A549 (cell line): ENCODE results near the gene MGP. TPM values are rescaled to one million over a fixed set of nuclear protein-coding genes. Genes with fewer than 3 reads are reported as not detected.
A peak's percentile ranks its signal among the peaks of the same experiment; 100 is the strongest.

Experiments used
- ATAC-seq, 2 experiments: fragments of 200-7000 bp in 1 of 2; fragments of >200 bp in 1 of 2; cut with Nextera tagmentation in 1 of 2; cut with Tn5 transposase in 1 of 2; 3 replicates each; pipeline versions ENCODE4 v1.8.0 to v1.9.1; 2018 to 2020; ENCODE audit warnings: mild to moderate bottlenecking in 1 of 2, moderate library complexity in 1 of 2
- CTCF ChIA-PET: fragments of 300-600 bp; sonication (Branson Sonifier 250); formaldehyde crosslinking; extraction: SDS; loops from one replicate; lab custom pipeline; 2021; ENCODE audit warnings: antibody characterized with exemption, inconsistent platforms; lab: Yijun Ruan, JAX
- POLR2A ChIA-PET: fragments of 350-600 bp; formaldehyde crosslinking; extraction: SDS; loops from one replicate; lab custom pipeline; 2021; ENCODE audit warnings: antibody characterized with exemption, inconsistent platforms; lab: Yijun Ruan, JAX
- DNase-seq, 2 experiments: peaks; one replicate each; pipeline versions ENCODE4 v3.0.0 to v3.0.0-alpha.2; 2011 to 2016; ENCODE audit warnings: low read depth in 1 of 2, low spot score in 1 of 2
- FAIRE-seq: peaks from 2 replicates; lab custom pipeline; 2011; peaks lifted over from hg19 to GRCh38; lab: Jason Lieb, UNC
- H3K27ac ChIP-seq, 2 experiments: fragments of >200 bp; sonication (Bioruptor Twin); formaldehyde crosslinking; 3 replicates each; pipeline ENCODE4 v1.5.1; 2016 to 2017
- H3K4me1 ChIP-seq: fragments of >200 bp; sonication (Bioruptor Twin); formaldehyde crosslinking; 3 replicates; pipeline ENCODE4 v1.6.1; 2016
- H3K4me2 ChIP-seq: fragments of >200 bp; sonication (Bioruptor Twin); formaldehyde crosslinking; 3 replicates; pipeline ENCODE4 v1.6.1; 2016
- H3K4me3 ChIP-seq: fragments of >200 bp; sonication (Bioruptor Twin); formaldehyde crosslinking; 3 replicates; pipeline ENCODE4 v1.5.1; 2016
- H3K9me3 ChIP-seq: fragments of >200 bp; sonication (Bioruptor Twin); formaldehyde crosslinking; 3 replicates; pipeline ENCODE4 v1.6.1; 2016
- BHLHE40 ChIP-seq: IDR thresholded peaks from 2 replicates; pipeline ENCODE4 v1.6.1; 2012; ENCODE audit warnings: low read depth, low read length, inconsistent platforms
- CBX2 ChIP-seq: fragments of 200-600 bp; sonication (generic); IDR thresholded peaks from 2 replicates; pipeline ENCODE4 v1.6.1; 2016; ENCODE audit warnings: low read depth, mild to moderate bottlenecking, borderline replicate concordance
- CBX8 ChIP-seq: fragments of 200-600 bp; sonication (generic); IDR thresholded peaks from 2 replicates; pipeline ENCODE4 v1.6.1; 2016
- CEBPB ChIP-seq, 2 experiments: fragments of >200 bp in 1 of 2; sonication (Bioruptor Twin) in 1 of 2; formaldehyde crosslinking in 1 of 2; IDR thresholded peaks; 2 replicates each; pipeline ENCODE4 v1.6.1; 2012 to 2016
- CHD4 ChIP-seq: fragments of 200-600 bp; sonication (generic); IDR thresholded peaks from 2 replicates; pipeline ENCODE4 v1.6.1; 2016; ENCODE audit warnings: antibody characterized with exemption, mild to moderate bottlenecking, borderline replicate concordance
- EHF ChIP-seq: fragments of 250-450 bp; sonication (Bioruptor Pico); IDR thresholded peaks from 2 replicates; pipeline ENCODE4 v1.5.0; 2020; ENCODE audit warnings: mild to moderate bottlenecking
- EP300 ChIP-seq, 2 experiments: fragments of >200 bp; sonication (Bioruptor Twin); formaldehyde crosslinking; IDR thresholded peaks; 2 replicates in 1 of 2; 3 replicates in 1 of 2; pipeline ENCODE4 v1.6.1; 2016 to 2017
- ESRRA ChIP-seq: fragments of 150-350 bp; IDR thresholded peaks from 2 replicates; pipeline ENCODE4 v1.6.1; 2014; ENCODE audit warnings: mild to moderate bottlenecking, low read length, borderline replicate concordance
- FOSB ChIP-seq: fragments of 250-450 bp; sonication (Bioruptor Pico); IDR thresholded peaks from 2 replicates; pipeline ENCODE4 v1.5.0; 2020; ENCODE audit warnings: mild to moderate bottlenecking, moderate library complexity
- FOSL2 ChIP-seq, 2 experiments: fragments of 450-650 bp in 1 of 2; fragments of >200 bp in 1 of 2; sonication (Bioruptor Twin) in 1 of 2; formaldehyde crosslinking; IDR thresholded peaks; 2 replicates each; pipeline versions ENCODE4 v1.5.0 to v1.6.1; 2016 to 2020; ENCODE audit warnings: mild to moderate bottlenecking in 1 of 2, moderate library complexity in 1 of 2
- GATA3 ChIP-seq: IDR thresholded peaks from 2 replicates; pipeline ENCODE4 v1.6.1; 2012; ENCODE audit warnings: borderline replicate concordance
- JUN ChIP-seq, 2 experiments: fragments of >200 bp; sonication (Bioruptor Twin); formaldehyde crosslinking; IDR thresholded peaks; 2 replicates in 1 of 2; 3 replicates in 1 of 2; pipeline ENCODE4 v1.6.1; 2016 to 2017
- JUNB ChIP-seq: fragments of >200 bp; sonication (Bioruptor Twin); formaldehyde crosslinking; IDR thresholded peaks from 2 replicates; pipeline ENCODE4 v1.6.1; 2016
- MAFK ChIP-seq: fragments of 450-650 bp; IDR thresholded peaks from 2 replicates; pipeline ENCODE4 v1.6.1; 2014; ENCODE audit not compliant: partially characterized antibody
- MAZ ChIP-seq: fragments of 150-350 bp; IDR thresholded peaks from 2 replicates; pipeline ENCODE4 v1.6.1; 2014; ENCODE audit warnings: antibody characterized with exemption, low read depth, low read length, borderline replicate concordance
- NFE2L2 ChIP-seq: fragments of 150-350 bp; conservative IDR thresholded peaks from 2 replicates; pipeline ENCODE4 v1.6.1; 2014; ENCODE audit warnings: low read length
- POLR2A ChIP-seq: IDR thresholded peaks from 2 replicates; pipeline ENCODE4 v1.6.1; 2012; ENCODE audit warnings: mild to moderate bottlenecking, low read length
- POLR2AphosphoS2 ChIP-seq: conservative IDR thresholded peaks from 2 replicates; pipeline ENCODE4 v1.6.1; 2012; ENCODE audit warnings: low read length, improper control_type of control experiment, inconsistent platforms
- RARB ChIP-seq: fragments of 250-450 bp; sonication (Bioruptor Pico); IDR thresholded peaks from 2 replicates; pipeline ENCODE4 v1.8.0; 2021; ENCODE audit warnings: mild to moderate bottlenecking, moderate library complexity
- RFX5 ChIP-seq: fragments of 450-650 bp; IDR thresholded peaks from 2 replicates; pipeline ENCODE4 v1.7.1; 2014; ENCODE audit warnings: antibody characterized with exemption, mild to moderate bottlenecking, moderate library complexity
- RNF2 ChIP-seq: fragments of 200-600 bp; sonication (generic); IDR thresholded peaks from 2 replicates; pipeline ENCODE4 v1.6.1; 2016; ENCODE audit warnings: low read depth, mild to moderate bottlenecking, antibody characterized with exemption, moderate library complexity, borderline replicate concordance
- SREBF2 ChIP-seq: fragments of 450-650 bp; IDR thresholded peaks from 2 replicates; pipeline ENCODE4 v1.6.1; 2014; ENCODE audit warnings: mild to moderate bottlenecking, moderate library complexity
- TP53 ChIP-seq: fragments of 250-450 bp; sonication (Bioruptor Pico); IDR thresholded peaks from 2 replicates; pipeline ENCODE4 v1.5.0; 2021; ENCODE audit warnings: mild to moderate bottlenecking, moderate library complexity
- WGBS: methylation state at CpG from one replicate; pipeline ENCODE4 v1.1.6; 2017; ENCODE audit errors: missing lambda C conversion rate; 5-methylcytosine and 5-hydroxymethylcytosine counted together
- polyA plus RNA-seq, 4 experiments: library from polyadenylated mRNA; depleted of rRNA in 3 of 4; stranded (reverse); fragments of >200 nt; fragmentation: RNase III in 1 of 4; extraction: RNeasy Plus Mini Kit Qiagen cat#74134 plus additional on column Dnase treatment in 1 of 4; gene quantifications; 2 replicates in 3 of 4; 3 replicates in 1 of 4; pipeline ENCODE4 v1.2.3, GENCODE V29; 2011 to 2017
- TF ChIP-seq, protein P1 (sequence below): fragments of >200 bp; sonication (Bioruptor Twin); formaldehyde crosslinking; IDR thresholded peaks from 3 replicates; pipeline ENCODE4 v1.6.1; 2016
- TF ChIP-seq, protein P2 (sequence below): IDR thresholded peaks from 2 replicates; pipeline ENCODE4 v1.6.1; 2012
- TF ChIP-seq, protein P3 (sequence below): IDR thresholded peaks from 2 replicates; pipeline ENCODE4 v1.6.1; 2012; ENCODE audit warnings: low read depth, borderline replicate concordance
- TF ChIP-seq, protein P4 (sequence below): fragments of 250-450 bp; sonication (Bioruptor Pico); IDR thresholded peaks from 2 replicates; pipeline ENCODE4 v1.5.0; 2020; ENCODE audit warnings: low read depth, mild to moderate bottlenecking, moderate library complexity
- TF ChIP-seq, protein P5 (sequence below): fragments of 450-650 bp; IDR thresholded peaks from 2 replicates; pipeline ENCODE4 v1.6.1; 2014; ENCODE audit warnings: antibody characterized with exemption

Gene MGP
- polyA plus RNA-seq, 2 of the 4 experiments (the other 2 are of a cell fraction): 0.16 to 0.30 TPM

DNA sequence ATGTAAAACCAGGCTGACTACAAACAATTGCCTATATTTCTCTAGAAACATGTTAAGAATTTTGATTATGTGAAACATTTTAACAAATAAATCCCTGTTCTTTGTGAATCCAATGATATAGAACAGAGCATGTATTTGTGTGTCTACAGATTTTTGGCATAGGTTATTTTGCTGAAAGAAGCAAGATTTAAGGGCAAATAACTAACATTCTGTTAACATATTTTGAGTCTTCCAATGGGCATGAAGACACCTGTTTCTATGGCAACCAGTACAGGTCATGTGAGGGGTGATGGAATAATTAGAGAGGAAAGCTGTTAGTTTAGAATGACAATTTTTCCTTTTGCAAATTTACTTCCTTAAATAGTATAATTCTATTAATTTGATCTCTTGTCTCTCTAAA is 51.1 kb downstream of the MGP start:
- H3K9me3 ChIP-seq: peaks cover 6% of the 10 kb centered on the region; the same call in 1 of the 3 replicates
- CTCF ChIA-PET: interaction anchor here (1.2 to 3.9 kb wide), 4 partner anchors 9 to 65 kb away, joined by 6 to 22 read pairs (median 8); no protein-coding TSS in a partner anchor
- DNase-seq (no peak), ATAC-seq (no peak), FAIRE-seq (peak; percentile 39)
- H3K4me3 ChIP-seq: no peak overlapping the region
- POLR2A ChIA-PET: interaction anchor here (1.4 to 1.7 kb wide), 2 partner anchors 63 to 65 kb away, joined by 5 read pairs; a partner anchor contains a TSS
- TF ChIP-seq MAZ (no peak), MAFK (peak; percentile 14), RFX5 (no peak), CEBPB (IDR thresholded peaks at IDR 0.05) (no peak), EP300 (IDR thresholded peaks at IDR 0.05) (no peak), EHF (CRISPR knock-in tag) (no peak)
- H3K4me1 ChIP-seq: peaks cover 44% of the 10 kb centered on the region
- peak overlapping the region; percentile 70; the same call in 2 of the 3 replicates for H3K4me2 ChIP-seq
- H3K27ac ChIP-seq: peak overlapping the region; percentile 80 to 90

DNA sequence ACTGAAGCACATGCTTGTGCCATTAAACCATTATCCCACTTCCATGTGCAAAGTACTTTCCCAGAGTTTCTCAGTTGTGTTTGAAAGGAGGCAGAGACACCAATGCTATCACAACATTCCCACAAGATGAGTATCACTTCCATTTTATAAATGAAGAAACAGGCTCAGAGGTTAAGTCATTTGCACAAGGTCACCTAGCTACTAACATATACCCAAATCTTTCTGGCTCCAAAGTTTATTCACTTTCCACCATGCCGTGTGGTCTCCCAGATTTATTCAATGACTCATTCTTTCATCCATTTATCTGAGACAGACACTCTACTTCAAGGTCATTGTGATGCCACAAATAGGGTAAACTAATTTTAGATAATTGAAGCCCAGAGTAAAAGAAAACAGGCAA is 51.7 kb downstream of the MGP start:
- ChIA-PET POLR2A (interaction anchor here (1.4 to 1.7 kb wide), 3 partner anchors 30 to 64 kb away, joined by 3 to 5 read pairs (median 5); partner anchors contain the start of genes C12orf60 and WBP11), CTCF (interaction anchor here (1.2 to 3.9 kb wide), 5 partner anchors 8 to 64 kb away, joined by 3 to 22 read pairs (median 6); partner anchors contain the start of gene SMCO3)
- DNase-seq (peak in 1 of 2 experiments; percentile 43), ATAC-seq (no peak), FAIRE-seq (peak; percentile 46)
- H3K4me1 ChIP-seq: peaks cover 44% of the 10 kb centered on the region
- WGBS: 2% methylated on average over 1 of the region's 1 CpG
- H3K4me3 ChIP-seq: no peak overlapping the region
- H3K27ac ChIP-seq: peak overlapping the region; percentile 77 to 80
- TF ChIP-seq FOSL2 (IDR thresholded peaks at IDR 0.05): peak; percentile 49
- TF ChIP-seq FOSL2 (CRISPR knock-in tag; IDR thresholded peaks at IDR 0.05): peak; percentile 66; the same call in 1 of the 2 replicates
- TF ChIP-seq CHD4: no peak
- peak; percentile 68; the same call in 1 of the 2 replicates for TF ChIP-seq ESRRA
- no peak for TF ChIP-seq CBX2
- no peak for TF ChIP-seq RNF2
- no peak for TF ChIP-seq FOSB (CRISPR knock-in tag)
- TF ChIP-seq, protein P1, sequence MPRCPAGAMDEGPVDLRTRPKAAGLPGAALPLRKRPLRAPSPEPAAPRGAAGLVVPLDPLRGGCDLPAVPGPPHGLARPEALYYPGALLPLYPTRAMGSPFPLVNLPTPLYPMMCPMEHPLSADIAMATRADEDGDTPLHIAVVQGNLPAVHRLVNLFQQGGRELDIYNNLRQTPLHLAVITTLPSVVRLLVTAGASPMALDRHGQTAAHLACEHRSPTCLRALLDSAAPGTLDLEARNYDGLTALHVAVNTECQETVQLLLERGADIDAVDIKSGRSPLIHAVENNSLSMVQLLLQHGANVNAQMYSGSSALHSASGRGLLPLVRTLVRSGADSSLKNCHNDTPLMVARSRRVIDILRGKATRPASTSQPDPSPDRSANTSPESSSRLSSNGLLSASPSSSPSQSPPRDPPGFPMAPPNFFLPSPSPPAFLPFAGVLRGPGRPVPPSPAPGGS: no peak
- peak; percentile 78 for TF ChIP-seq JUNB
- TF ChIP-seq, protein P2, sequence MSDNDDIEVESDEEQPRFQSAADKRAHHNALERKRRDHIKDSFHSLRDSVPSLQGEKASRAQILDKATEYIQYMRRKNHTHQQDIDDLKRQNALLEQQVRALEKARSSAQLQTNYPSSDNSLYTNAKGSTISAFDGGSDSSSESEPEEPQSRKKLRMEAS: peak; percentile 52; the same call in 1 of the 2 replicates
- TF ChIP-seq GATA3: peak; percentile 53; the same call in 1 of the 2 replicates
- TF ChIP-seq, protein P3, sequence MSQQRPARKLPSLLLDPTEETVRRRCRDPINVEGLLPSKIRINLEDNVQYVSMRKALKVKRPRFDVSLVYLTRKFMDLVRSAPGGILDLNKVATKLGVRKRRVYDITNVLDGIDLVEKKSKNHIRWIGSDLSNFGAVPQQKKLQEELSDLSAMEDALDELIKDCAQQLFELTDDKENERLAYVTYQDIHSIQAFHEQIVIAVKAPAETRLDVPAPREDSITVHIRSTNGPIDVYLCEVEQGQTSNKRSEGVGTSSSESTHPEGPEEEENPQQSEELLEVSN: no peak
- TF ChIP-seq JUN (IDR thresholded peaks at IDR 0.05): no peak
- no peak for TF ChIP-seq CBX8
- no peak for TF ChIP-seq BHLHE40
- TF ChIP-seq CEBPB (IDR thresholded peaks at IDR 0.05): peak in 1 of 2 experiments; percentile 31; a peak in 1 of 4 replicates
- no peak for TF ChIP-seq SREBF2
- H3K4me2 ChIP-seq: peak overlapping the region; percentile 70
- peaks cover under 1% of the 10 kb centered on the region; the same call in 1 of the 3 replicates for H3K9me3 ChIP-seq

DNA sequence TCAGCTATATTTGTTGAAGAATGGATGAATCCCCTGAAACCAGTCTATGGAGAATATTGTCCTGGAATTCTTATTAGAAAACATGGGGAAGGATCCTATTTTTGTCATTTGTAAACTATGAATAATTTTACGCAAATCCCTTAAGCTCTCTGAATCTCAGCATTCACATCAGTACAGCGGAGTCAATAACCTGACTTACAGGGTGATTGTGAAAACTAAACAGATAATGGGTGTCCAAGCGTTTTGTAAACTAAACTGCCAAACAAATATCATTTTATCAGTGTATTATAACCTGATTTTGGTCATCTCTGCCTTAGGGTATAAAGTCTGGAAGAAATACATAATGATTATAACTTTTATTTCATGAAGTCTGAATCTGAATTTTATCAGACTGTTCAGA is 52.3 kb downstream of the MGP start:
- FAIRE-seq (no peak), DNase-seq (no peak), ATAC-seq (no peak)
- H3K27ac ChIP-seq: peak overlapping the region; percentile 77 to 80
- peak overlapping the region; percentile 70; the same call in 1 of the 3 replicates for H3K4me2 ChIP-seq
- no peaks in the 10 kb centered on the region for H3K9me3 ChIP-seq
- POLR2A ChIA-PET: interaction anchor here (1.4 to 1.7 kb wide), 2 partner anchors 30 to 63 kb away, joined by 3 to 5 read pairs; partner anchors contain the start of genes C12orf60 and WBP11
- H3K4me3 ChIP-seq: no peak overlapping the region
- CTCF ChIA-PET: interaction anchor here (1.1 to 3.9 kb wide), 5 partner anchors 8 to 33 kb away, joined by 3 to 22 read pairs (median 6); partner anchors contain the start of gene SMCO3
- TF ChIP-seq TP53 (CRISPR knock-in tag): no peak
- no peak for TF ChIP-seq JUNB
- no peak for TF ChIP-seq POLR2A
- TF ChIP-seq, protein P3: no peak
- no peak for TF ChIP-seq CEBPB (IDR thresholded peaks at IDR 0.05)
- TF ChIP-seq, protein P4, sequence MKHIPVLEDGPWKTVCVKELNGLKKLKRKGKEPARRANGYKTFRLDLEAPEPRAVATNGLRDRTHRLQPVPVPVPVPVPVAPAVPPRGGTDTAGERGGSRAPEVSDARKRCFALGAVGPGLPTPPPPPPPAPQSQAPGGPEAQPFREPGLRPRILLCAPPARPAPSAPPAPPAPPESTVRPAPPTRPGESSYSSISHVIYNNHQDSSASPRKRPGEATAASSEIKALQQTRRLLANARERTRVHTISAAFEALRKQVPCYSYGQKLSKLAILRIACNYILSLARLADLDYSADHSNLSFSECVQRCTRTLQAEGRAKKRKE: no peak
- no peak for TF ChIP-seq CHD4
- TF ChIP-seq, protein P5, sequence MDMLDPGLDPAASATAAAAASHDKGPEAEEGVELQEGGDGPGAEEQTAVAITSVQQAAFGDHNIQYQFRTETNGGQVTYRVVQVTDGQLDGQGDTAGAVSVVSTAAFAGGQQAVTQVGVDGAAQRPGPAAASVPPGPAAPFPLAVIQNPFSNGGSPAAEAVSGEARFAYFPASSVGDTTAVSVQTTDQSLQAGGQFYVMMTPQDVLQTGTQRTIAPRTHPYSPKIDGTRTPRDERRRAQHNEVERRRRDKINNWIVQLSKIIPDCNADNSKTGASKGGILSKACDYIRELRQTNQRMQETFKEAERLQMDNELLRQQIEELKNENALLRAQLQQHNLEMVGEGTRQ: no peak
- TF ChIP-seq RARB (CRISPR knock-in tag): no peak
- no peak for TF ChIP-seq NFE2L2
- TF ChIP-seq EHF (CRISPR knock-in tag): no peak
- TF ChIP-seq POLR2AphosphoS2: no peak
- TF ChIP-seq, all 56 proteins: peak for 0
- H3K4me1 ChIP-seq: peaks cover 43% of the 10 kb centered on the region
- 79% methylated on average over 3 of the region's 3 CpGs for WGBS
